Measurements from ENCODE around the gene UBA3.

UBA3 gene

GRCh38 chr3:69065318-69065964, 14.7 kb downstream of the UBA3 start:
- no peak for DNase-seq

GRCh38 chr3:69063636-69064035, 16.5 kb downstream of the UBA3 start:
- no peak for DNase-seq

- no peak for DNase-seq
Observed at GRCh38 chr3:69059688-69060087, 20.5 kb downstream of the UBA3 start.

GRCh38 chr3:69058947-69059224, 21.3 kb downstream of the UBA3 start:
- no peak for DNase-seq

GRCh38 chr3:69058180-69058946, 21.8 kb downstream of the UBA3 start:
- no peak for DNase-seq

GRCh38 chr3:69052472-69052898, 27.7 kb downstream of the UBA3 start:
- no peak for DNase-seq

GRCh38 chr3:69051756-69052471, 28.3 kb downstream of the UBA3 start, which contains the start of gene TMF1:
Gene TMF1 (minus strand): TSS chr3:69052333. CDS start chr3:69052086, 247 bp downstream.
- peak; percentile 98 for DNase-seq

GRCh38 chr3:69048990-69049389, 31.2 kb downstream of the UBA3 start:
- DNase-seq = no peak

- no peak for DNase-seq
Observed at GRCh38 chr3:69044608-69045007, 35.6 kb downstream of the UBA3 start.

GRCh38 chr3:69033470-69033869, 46.7 kb downstream of the UBA3 start:
- DNase-seq = no peak

GRCh38 chr3:69032737-69033136, 47.4 kb downstream of the UBA3 start:
- no peak for DNase-seq

GRCh38 chr3:69032142-69032541, 48.0 kb downstream of the UBA3 start:
- no peak for DNase-seq

GRCh38 chr3:69031635-69032034, 48.5 kb downstream of the UBA3 start:
- no peak for DNase-seq

- no peak for DNase-seq
Observed at GRCh38 chr3:69020857-69021256, 59.3 kb downstream of the UBA3 start.

GRCh38 chr3:69020424-69020823, 59.7 kb downstream of the UBA3 start:
- no peak for DNase-seq

- no peak for DNase-seq
Observed at GRCh38 chr3:69016901-69017300, 63.3 kb downstream of the UBA3 start.

- no peak for DNase-seq
Observed at GRCh38 chr3:69016102-69016501, 64.1 kb downstream of the UBA3 start.

GRCh38 chr3:69014022-69014580, 66.1 kb downstream of the UBA3 start:
- DNase-seq = no peak

GRCh38 chr3:69013253-69014021, 66.7 kb downstream of the UBA3 start, which contains the start of gene EOGT:
Gene EOGT (minus strand): TSS chr3:69013684. CDS start chr3:69009846, 3,838 bp downstream.
- DNase-seq = peak; percentile 90

- peak; percentile 77 for DNase-seq
Observed at GRCh38 chr3:69012800-69013252, 67.3 kb downstream of the UBA3 start.

GRCh38 chr3:69012100-69012799, 67.9 kb downstream of the UBA3 start:
- DNase-seq = peak; percentile 60

Measured in femur (tissue), 1 donor.